HEK293 (cell line): ENCODE results near the gene JAML.

Source experiments
- CTCF ChIA-PET: fragments of 350-600 bp; formaldehyde crosslinking; extraction: SDS; loops from one replicate; lab custom pipeline; 2021; ENCODE audit warnings: antibody characterized with exemption; lab: Yijun Ruan, JAX
- POLR2A ChIA-PET: fragments of 300-600 bp; formaldehyde crosslinking; extraction: SDS; loops from one replicate; lab custom pipeline; 2020; ENCODE audit warnings: antibody characterized with exemption, inconsistent platforms; lab: Yijun Ruan, JAX
- H3K27ac ChIP-seq: fragments of 200-500 bp; sonication (Bioruptor generic); 2 replicates; pipeline ENCODE4 v1.5.1; 2014; ENCODE audit warnings: low read depth, low read length, control low read depth, inconsistent platforms; ENCODE audit errors: extremely low read depth
- H3K36me3 ChIP-seq, 2 experiments: fragments of 200-500 bp in 1 of 2; sonication (Bioruptor generic) in 1 of 2; 1 replicate in 1 of 2; 2 replicates in 1 of 2; pipeline ENCODE4 v1.5.1; 2014 to 2017; ENCODE audit warnings: inconsistent platforms in 2 of 2, low read length in 2 of 2; ENCODE audit not compliant: control insufficient read depth in 2 of 2, insufficient read depth in 1 of 2
- H3K4me1 ChIP-seq: fragments of 200-500 bp; sonication (Bioruptor generic); 2 replicates; pipeline ENCODE4 v1.5.1; 2014; ENCODE audit warnings: mild to moderate bottlenecking, low read length, inconsistent platforms; ENCODE audit not compliant: control insufficient read depth, insufficient read depth
- H3K4me3 ChIP-seq: 2 replicates; pipeline ENCODE4 v1.5.1; 2011; ENCODE audit warnings: low read depth, mild to moderate bottlenecking, control low read depth, low read length, moderate library complexity
- H3K9me3 ChIP-seq: fragments of 200-500 bp; sonication (Bioruptor generic); 2 replicates; pipeline ENCODE4 v1.5.1; 2014; ENCODE audit warnings: low read depth, low read length, inconsistent platforms; ENCODE audit not compliant: control insufficient read depth, insufficient read depth
- GLI2 ChIP-seq: fragments of 450-650 bp; formaldehyde crosslinking; IDR thresholded peaks from 2 replicates; pipeline ENCODE4; 2017; ENCODE audit warnings: missing biosample characterization, missing genetic modification characterization, low read depth, borderline replicate concordance
- GLIS1 ChIP-seq: fragments of 450-650 bp; formaldehyde crosslinking; IDR thresholded peaks from 2 replicates; pipeline ENCODE4 v1.5.1; 2016; ENCODE audit warnings: missing biosample characterization, missing genetic modification characterization
- HOXC10 ChIP-seq: sonication (generic); formaldehyde crosslinking; IDR thresholded peaks from 2 replicates; pipeline ENCODE4 v1.8.1; 2023; ENCODE audit warnings: mild to moderate bottlenecking, missing genetic modification reagents
- SALL2 ChIP-seq: fragments of 450-650 bp; formaldehyde crosslinking; IDR thresholded peaks from 2 replicates; pipeline ENCODE4 v1.5.0; 2017; ENCODE audit warnings: missing biosample characterization, mild to moderate bottlenecking, missing genetic modification characterization, borderline replicate concordance
- SP7 ChIP-seq: fragments of 450-650 bp; formaldehyde crosslinking; IDR thresholded peaks from 2 replicates; pipeline ENCODE4 v1.5.1; 2016; ENCODE audit warnings: missing biosample characterization, missing genetic modification characterization
- ZEB2 ChIP-seq: fragments of 450-650 bp; formaldehyde crosslinking; IDR thresholded peaks from 2 replicates; pipeline ENCODE4 v1.5.1; 2016; ENCODE audit warnings: missing biosample characterization, missing genetic modification characterization
- ZFP3 ChIP-seq: fragments of 450-650 bp; formaldehyde crosslinking; IDR thresholded peaks from 2 replicates; pipeline ENCODE4 v1.5.1; 2016; ENCODE audit warnings: low read depth, missing biosample characterization, missing genetic modification characterization
- ZNF148 ChIP-seq: fragments of 450-650 bp; formaldehyde crosslinking; IDR thresholded peaks from 2 replicates; pipeline ENCODE4 v1.5.0; 2017; ENCODE audit warnings: missing biosample characterization, missing genetic modification characterization, borderline replicate concordance
- ZNF18 ChIP-seq: fragments of 450-650 bp; formaldehyde crosslinking; IDR thresholded peaks from 2 replicates; pipeline ENCODE4 v1.5.1; 2016; ENCODE audit warnings: missing biosample characterization, missing genetic modification characterization
- ZNF274 ChIP-seq, 2 experiments: fragments of 200-500 bp in 1 of 2; fragments of 450-650 bp in 1 of 2; sonication (Bioruptor generic) in 1 of 2; formaldehyde crosslinking in 1 of 2; IDR thresholded peaks; 2 replicates each; pipeline versions ENCODE4 v1.5.1 to v1.6.1; 2014 to 2016; ENCODE audit warnings: borderline replicate concordance in 1 of 2, inconsistent platforms in 1 of 2, low read length in 1 of 2, missing biosample characterization in 1 of 2, missing genetic modification characterization in 1 of 2
- ZNF341 ChIP-seq: fragments of 450-650 bp; formaldehyde crosslinking; IDR thresholded peaks from 2 replicates; pipeline ENCODE4; 2016; ENCODE audit warnings: low read depth, missing biosample characterization, missing genetic modification characterization
- ZNF404 ChIP-seq: fragments of 450-650 bp; formaldehyde crosslinking; IDR thresholded peaks from 2 replicates; pipeline ENCODE4 v1.5.1; 2017; ENCODE audit warnings: missing biosample characterization, missing genetic modification characterization
- ZNF473 ChIP-seq: fragments of 450-650 bp; formaldehyde crosslinking; IDR thresholded peaks from 2 replicates; pipeline ENCODE4 v1.5.1; 2017; ENCODE audit warnings: missing biosample characterization, missing genetic modification characterization
- ZNF548 ChIP-seq: fragments of 450-650 bp; formaldehyde crosslinking; IDR thresholded peaks from 2 replicates; pipeline ENCODE4 v1.5.1; 2016; ENCODE audit warnings: missing biosample characterization, missing genetic modification characterization
- ZNF561 ChIP-seq: fragments of 450-650 bp; IDR thresholded peaks from 2 replicates; pipeline ENCODE4 v1.5.1; 2018; ENCODE audit warnings: missing biosample characterization, missing genetic modification characterization, borderline replicate concordance
- ZNF837 ChIP-seq: fragments of 450-650 bp; formaldehyde crosslinking; IDR thresholded peaks from 2 replicates; pipeline ENCODE4 v1.5.1; 2016; ENCODE audit warnings: missing biosample characterization, missing genetic modification characterization
- ZSCAN18 ChIP-seq: fragments of 450-650 bp; formaldehyde crosslinking; IDR thresholded peaks from 2 replicates; pipeline ENCODE4 v1.5.1; 2016; ENCODE audit warnings: missing biosample characterization, missing genetic modification characterization

The JAML gene

GRCh38 chr11:118156531-118157185 lies 68.2 kb downstream of the JAML start (continued):
- TF ChIP-seq ZNF18 (tag by site-specific recombination) (no peak), ZNF274 (IDR thresholded peaks at IDR 0.05; ENCODE audit: low read length) (no peak), ZNF274 (tag by site-specific recombination; IDR thresholded peaks at IDR 0.05; ENCODE audit: borderline replicate concordance) (no peak), ZNF837 (tag by site-specific recombination) (no peak), HOXC10 (CRISPR knock-in tag) (no peak), ZNF561 (tag by site-specific recombination) (no peak), ZNF404 (no peak), GLIS1 (tag by site-specific recombination) (peak; percentile 87), ZNF548 (tag by site-specific recombination) (no peak), SALL2 (tag by site-specific recombination) (no peak), ZNF473 (tag by site-specific recombination) (no peak), ZFP3 (0 out of 2 replicates have a peak, but pooled peaks have one; percentile 35), GLI2 (tag by site-specific recombination) (no peak), SP7 (tag by site-specific recombination) (no peak), ZEB2 (tag by site-specific recombination) (no peak), ZSCAN18 (tag by site-specific recombination) (no peak)

GRCh38 chr11:118155776-118156530 lies 68.9 kb downstream of the JAML start:
- CTCF ChIA-PET = interaction anchor here (0.6 to 7.1 kb wide), 7 partner anchors 10 to 1098 kb away, joined by 3 to 99 read pairs (median 4); no protein-coding TSS in a partner anchor
- TF ChIP-seq ZNF148 (tag by site-specific recombination) (no peak), ZNF341 (peak; percentile 97)
- TF ChIP-seq, all 188 proteins: peak for 1
- Histone ChIP-seq H3K27ac (no peak overlapping the region), H3K4me3 (no peak overlapping the region), H3K36me3 (no peaks in the 10 kb centered on the region), H3K4me1 (no peaks in the 10 kb centered on the region), H3K9me3 (no peaks in the 10 kb centered on the region)
- POLR2A ChIA-PET = no interaction called here
